Coronary artery (tissue), 2 donors: ENCODE data around the gene TRIM56.
"Not testable (repeated sequence)": the region's sequence is repeated elsewhere in the genome, so short reads cannot be mapped to it uniquely, and the experiment has no call there.

Experiments
- DNase-seq: peaks from one replicate; pipeline ENCODE4 v3.0.0-alpha.2; 2017; ENCODE audit warnings: low spot score
- H3K27ac ChIP-seq, 2 donors: fragments of 200-600 bp; sonication (generic); one replicate each; pipeline ENCODE4 v1.5.1; 2016 to 2019
- H3K4me3 ChIP-seq: fragments of 200-600 bp; sonication (generic); 2 replicates; pipeline ENCODE4 v1.5.1; 2016; ENCODE audit warnings: mild to moderate bottlenecking, moderate library complexity
- TF ChIP-seq, protein P1 (sequence below): fragments of 200-600 bp; sonication (generic); IDR thresholded peaks from one replicate; pipeline ENCODE4 v1.5.1; 2019; ENCODE audit warnings: antibody characterized with exemption

TRIM56 gene

DNA sequence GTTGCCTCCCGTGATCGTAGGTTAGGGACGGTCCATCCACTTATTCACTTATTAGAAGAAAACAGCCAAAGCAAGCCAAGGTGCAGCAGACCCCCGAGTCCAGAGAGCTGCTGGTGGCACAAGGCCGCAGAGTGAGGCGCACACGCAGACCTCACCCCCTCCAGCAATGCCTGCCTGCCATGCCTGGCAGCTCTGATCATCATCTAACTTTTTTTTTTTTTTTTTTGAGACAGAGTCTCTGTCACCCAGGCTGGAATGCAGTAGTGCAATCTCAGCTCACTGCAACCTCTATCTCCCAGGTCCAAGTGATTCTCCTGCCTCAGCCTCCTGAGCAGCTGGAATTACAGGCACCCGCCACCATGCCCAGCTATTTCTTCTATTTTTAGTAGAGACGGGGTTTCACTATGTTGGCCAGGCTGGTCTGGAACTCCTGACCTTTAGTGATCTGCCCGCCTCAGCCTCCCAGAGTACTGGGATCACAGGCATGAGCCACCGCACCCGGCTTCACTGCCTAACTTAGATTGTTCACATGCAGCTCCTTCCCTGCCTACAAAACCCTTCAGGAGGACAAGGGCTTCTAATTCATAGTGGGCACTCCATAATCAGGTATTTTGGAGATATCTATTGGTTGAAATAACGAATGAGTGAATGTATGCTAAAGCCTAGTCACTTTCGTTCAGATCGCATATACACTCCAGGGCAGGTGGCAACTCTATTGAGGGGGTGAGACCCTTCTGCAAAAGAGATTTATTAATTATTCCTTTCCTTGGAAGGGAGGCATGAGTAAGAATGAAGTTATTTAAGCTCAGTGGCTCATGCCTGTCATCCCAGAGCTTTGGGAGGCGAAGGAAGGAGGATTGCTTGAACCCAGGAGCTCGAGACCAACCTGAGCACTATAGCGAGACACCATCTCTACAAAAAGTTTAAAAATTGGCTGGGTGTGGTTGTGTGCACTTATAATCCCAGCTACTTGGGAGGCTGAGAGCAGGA is 15.9 kb downstream of the TRIM56 start:
- no peak for DNase-seq
- TF ChIP-seq, protein P1, sequence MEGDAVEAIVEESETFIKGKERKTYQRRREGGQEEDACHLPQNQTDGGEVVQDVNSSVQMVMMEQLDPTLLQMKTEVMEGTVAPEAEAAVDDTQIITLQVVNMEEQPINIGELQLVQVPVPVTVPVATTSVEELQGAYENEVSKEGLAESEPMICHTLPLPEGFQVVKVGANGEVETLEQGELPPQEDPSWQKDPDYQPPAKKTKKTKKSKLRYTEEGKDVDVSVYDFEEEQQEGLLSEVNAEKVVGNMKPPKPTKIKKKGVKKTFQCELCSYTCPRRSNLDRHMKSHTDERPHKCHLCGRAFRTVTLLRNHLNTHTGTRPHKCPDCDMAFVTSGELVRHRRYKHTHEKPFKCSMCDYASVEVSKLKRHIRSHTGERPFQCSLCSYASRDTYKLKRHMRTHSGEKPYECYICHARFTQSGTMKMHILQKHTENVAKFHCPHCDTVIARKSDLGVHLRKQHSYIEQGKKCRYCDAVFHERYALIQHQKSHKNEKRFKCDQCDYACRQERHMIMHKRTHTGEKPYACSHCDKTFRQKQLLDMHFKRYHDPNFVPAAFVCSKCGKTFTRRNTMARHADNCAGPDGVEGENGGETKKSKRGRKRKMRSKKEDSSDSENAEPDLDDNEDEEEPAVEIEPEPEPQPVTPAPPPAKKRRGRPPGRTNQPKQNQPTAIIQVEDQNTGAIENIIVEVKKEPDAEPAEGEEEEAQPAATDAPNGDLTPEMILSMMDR: no peak
- Histone ChIP-seq H3K27ac (peak overlapping the region; percentile 80 to 94), H3K4me3 (no peak overlapping the region)

DNA sequence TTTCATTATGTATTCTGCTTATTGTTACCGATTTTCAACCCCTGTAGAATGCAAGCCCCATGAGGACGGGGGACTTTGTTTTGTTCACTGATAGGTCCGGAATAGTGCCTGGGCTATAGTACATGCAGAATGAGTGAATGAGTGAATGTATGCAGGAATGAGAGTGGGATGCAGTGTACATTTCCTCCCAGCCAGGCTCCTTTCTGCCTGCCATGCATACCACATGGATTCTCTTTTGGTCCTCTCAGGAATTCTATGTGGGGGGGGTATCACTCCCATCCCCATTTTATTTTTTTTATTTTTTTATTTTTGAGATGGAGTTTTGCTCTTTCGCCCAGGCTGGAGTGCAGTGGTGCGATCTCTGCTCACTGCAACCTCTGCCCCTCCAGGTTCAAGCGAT is 16.7 kb downstream of the TRIM56 start:
- DNase-seq: no peak
- Histone ChIP-seq H3K4me3 (no peak overlapping the region), H3K27ac (no peak overlapping the region)
- TF ChIP-seq, protein P1: no peak

DNA sequence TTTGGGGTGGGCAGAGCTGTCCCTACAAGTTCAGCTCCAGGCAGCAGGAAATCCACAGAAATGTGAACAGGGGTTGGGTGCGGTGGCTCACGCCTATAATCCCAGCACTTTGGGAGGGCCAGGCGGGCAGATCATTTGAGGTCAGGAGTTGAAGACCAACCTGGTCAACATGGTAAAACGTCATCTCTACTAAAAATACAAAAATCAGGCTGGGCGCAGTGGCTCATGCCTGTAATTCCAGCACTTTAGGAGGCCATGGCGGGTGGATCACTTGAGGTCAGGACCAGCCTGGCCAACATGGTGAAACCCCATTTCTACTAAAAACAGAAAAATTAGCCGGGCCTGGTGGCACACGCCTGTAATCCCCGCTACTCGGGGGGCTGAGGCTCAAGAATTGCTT is 18.4 kb downstream of the TRIM56 start:
- DNase-seq, H3K27ac ChIP-seq: not testable (repeated sequence)

DNA sequence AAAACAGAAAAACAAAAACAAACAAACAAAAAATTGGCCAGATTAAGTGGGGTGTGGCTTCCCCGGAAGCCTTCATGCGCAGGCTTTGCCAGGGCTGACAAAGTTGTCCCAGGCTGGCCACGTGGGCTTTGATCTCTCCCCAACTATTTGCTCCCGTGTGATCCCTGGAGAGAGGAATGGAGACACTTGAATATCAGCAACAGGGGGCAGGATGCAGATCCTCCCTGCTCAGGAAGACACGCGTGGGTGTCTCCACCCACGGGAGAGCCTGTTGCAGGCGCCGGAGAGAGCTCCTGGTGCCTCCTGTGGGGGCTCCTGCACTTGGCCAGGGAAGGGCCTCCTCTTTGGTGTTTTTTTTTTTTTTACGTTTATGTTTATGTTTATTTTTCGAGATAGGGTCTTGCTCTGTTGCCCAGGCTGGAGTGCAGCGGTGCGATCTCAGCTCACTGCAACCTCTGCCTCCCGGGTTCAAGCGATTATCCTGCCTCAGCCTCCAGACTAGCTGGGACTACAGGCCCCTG is 19.0 kb downstream of the TRIM56 start:
- TF ChIP-seq, protein P1: no peak
- Histone ChIP-seq H3K27ac (no peak overlapping the region), H3K4me3 (no peak overlapping the region)
- no peak for DNase-seq

More for the DNA sequence above, 18.4 kb downstream of the TRIM56 start:
- not testable (repeated sequence) for H3K4me3 ChIP-seq

DNA sequence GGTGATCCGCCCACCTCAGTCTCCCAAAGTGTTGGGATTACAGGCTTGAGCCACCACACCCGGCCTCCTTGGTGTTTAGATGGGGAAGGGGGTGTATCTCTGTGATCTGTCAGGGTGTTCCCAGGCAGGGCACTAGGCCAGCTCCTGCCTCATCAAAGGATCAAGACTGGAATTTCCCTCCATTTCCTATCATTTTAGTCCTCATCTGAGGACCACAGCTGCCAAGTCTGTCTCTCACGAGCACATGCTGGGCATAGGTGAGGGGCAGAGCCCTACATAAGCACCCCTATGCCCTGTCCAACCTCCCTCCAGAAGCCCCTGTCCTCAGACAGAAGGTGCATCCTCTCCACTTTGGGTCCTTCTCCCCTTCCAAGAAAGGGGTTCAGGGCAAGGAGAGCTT is 19.5 kb downstream of the TRIM56 start:
- no peak for DNase-seq
- H3K4me3 ChIP-seq: no peak overlapping the region
- TF ChIP-seq, protein P1: no peak
- H3K27ac ChIP-seq: no peak overlapping the region

DNA sequence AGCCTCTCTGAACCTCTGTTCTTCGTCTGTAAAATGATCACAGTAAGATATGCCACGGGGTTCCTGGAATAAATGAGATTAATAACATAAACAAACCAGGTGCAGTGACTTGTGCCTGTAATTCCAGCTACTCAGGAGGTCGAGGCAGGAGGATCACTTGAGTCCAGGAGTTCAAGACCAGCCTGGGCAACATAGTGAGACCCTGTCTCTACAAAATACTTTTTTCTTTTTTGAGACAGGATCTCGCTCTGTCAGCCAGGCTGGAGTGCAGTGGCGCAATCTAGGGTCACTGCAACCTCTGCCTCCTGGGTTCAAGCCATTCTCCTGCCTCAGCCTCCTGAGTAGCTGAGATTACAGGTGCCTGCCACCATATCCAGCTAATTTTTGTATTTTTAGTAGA is 20.0 kb downstream of the TRIM56 start:
- not testable (repeated sequence) for H3K27ac ChIP-seq, H3K4me3 ChIP-seq, DNase-seq

DNA sequence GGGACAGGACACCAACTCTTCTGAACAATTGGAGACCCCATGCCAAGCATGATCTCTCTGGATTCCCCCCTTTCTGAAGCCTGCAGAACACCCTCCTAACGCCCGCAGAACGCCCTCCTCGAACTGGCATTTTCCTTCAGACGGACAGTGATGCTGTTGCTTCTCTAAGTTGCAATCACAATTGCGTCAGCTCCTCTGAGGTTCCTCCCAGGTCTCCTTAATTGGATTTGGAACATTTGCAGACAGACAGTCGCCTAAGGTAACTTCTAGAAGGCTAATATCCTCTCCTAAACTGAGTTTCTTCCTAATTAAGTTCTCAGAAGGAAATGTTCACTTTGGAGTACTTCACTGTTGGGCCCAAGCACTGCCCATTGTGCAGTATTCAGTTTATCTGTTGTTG is 21.1 kb downstream of the TRIM56 start:
- DNase-seq: no peak
- no peak overlapping the region for H3K27ac ChIP-seq
- H3K4me3 ChIP-seq: no peak overlapping the region
- TF ChIP-seq, protein P1: no peak

DNA sequence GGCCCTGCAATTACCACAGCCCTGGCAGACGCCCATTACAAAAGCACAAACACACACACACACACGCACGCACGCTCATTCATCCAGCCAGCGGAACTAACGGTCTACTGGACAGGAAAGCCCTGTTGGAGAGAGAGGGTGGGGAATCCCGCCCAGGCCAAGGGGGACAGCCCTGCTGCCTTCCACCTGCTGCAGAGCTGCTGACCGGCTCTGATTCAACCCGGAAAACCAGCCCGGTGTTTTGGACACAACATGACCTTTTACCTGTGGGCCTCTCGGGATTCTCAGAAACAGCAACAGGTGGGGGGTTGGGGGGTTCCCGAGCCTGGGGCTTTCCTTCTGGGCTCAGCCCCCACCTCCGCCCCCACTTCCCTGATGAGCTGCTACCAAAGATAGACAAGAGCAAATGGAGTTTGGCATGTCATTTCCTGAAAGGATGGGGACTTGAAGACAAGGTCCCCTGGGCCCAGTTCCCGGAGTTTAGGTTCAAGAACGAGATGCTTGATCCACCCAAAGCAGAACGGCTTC is 23.1 kb downstream of the TRIM56 start:
- DNase-seq: no peak
- peak overlapping the region; percentile 31 to 38 for H3K27ac ChIP-seq
- TF ChIP-seq, protein P1: no peak
- no peak overlapping the region for H3K4me3 ChIP-seq
